HG03575 (cell line): ENCODE data around the gene NELFB.
"Not testable (repeated sequence)": the region's sequence is repeated elsewhere in the genome, so short reads cannot be mapped to it uniquely, and the experiment has no call there.

Source experiments
- ATAC-seq: cut with Tn5 transposase; IDR thresholded peaks from one replicate; pipeline ENCODE4 v1.9.1; 2021; ENCODE audit not compliant: unreplicated experiment, insufficient number of reproducible peaks, low FRiP score; ENCODE audit errors: extremely low read depth

The NELFB gene

DNA sequence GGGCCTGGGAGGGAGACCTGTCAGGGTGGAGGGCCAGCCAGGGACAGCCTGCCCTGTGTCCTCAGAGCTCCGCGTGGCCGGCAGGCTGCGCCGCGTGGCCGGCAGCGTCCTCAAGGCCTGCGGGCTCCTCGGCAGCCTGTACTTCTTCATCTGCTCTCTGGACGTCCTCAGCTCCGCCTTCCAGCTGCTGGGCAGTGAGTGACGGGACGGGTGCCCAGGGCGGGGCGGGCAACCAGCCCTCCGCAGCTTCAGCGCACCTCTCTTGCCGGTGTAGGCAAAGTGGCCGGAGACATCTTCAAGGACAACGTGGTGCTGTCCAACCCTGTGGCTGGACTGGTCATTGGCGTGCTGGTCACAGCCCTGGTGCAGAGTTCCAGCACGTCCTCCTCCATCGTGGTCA lies 22.6 kb upstream of the NELFB start:
- no peak for ATAC-seq

DNA sequence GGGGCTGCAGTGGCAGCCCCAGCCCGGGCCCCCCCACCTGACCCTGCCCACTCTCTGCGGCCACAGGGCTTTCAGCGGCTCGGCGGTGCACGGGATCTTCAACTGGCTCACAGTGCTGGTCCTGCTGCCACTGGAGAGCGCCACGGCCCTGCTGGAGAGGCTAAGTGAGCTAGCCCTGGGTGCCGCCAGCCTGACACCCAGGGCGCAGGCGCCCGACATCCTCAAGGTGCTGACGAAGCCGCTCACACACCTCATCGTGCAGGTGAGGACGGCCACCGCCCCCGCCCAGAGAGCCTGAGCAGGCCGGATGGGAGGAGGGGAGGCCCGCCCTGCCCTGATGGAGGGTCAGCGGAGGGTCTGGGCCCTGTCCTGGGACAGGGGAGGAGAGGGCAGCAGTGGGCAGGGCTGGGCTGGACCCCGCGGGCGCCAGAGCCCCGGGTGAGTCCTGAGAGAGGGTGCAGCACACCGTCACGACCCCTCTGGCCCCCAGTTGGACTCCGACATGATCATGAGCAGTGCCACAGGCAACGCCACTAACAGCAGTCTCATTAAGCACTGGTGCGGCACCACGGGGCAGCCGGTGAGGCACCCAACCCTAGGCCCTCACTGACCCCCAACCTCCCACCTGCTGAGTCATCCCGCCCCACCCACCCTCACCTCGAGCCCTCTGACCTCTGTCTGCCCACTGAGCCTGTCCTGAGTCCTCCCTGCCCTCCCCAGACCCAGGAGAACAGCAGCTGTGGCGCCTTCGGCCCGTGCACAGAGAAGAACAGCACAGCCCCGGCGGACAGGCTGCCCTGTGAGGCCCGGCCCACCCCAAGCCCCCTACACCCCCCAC lies 21.8 kb upstream of the NELFB start:
- no peak for ATAC-seq

DNA sequence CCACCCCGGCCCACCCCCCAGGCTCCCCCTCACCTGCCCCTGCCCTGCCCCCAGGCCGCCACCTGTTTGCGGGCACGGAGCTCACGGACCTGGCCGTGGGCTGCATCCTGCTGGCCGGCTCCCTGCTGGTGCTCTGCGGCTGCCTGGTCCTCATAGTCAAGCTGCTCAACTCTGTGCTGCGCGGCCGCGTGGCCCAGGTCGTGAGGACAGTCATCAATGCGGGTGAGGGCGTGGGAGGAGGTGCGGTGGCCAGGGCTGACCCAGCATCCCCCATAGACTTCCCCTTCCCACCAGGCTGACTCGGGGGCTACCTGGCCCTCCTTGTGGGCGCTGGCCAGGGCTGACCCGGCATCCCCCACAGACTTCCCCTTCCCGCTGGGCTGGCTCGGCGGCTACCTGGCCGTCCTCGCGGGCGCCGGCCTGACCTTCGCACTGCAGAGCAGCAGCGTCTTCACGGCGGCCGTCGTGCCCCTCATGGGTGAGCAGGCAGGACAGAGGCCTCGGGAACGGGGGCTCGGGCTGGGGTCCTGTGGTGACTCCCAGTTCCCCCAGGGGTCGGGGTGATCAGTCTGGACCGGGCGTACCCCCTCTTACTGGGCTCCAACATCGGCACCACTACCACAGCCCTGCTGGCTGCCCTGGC lies 21.0 kb upstream of the NELFB start:
- no peak for ATAC-seq

DNA sequence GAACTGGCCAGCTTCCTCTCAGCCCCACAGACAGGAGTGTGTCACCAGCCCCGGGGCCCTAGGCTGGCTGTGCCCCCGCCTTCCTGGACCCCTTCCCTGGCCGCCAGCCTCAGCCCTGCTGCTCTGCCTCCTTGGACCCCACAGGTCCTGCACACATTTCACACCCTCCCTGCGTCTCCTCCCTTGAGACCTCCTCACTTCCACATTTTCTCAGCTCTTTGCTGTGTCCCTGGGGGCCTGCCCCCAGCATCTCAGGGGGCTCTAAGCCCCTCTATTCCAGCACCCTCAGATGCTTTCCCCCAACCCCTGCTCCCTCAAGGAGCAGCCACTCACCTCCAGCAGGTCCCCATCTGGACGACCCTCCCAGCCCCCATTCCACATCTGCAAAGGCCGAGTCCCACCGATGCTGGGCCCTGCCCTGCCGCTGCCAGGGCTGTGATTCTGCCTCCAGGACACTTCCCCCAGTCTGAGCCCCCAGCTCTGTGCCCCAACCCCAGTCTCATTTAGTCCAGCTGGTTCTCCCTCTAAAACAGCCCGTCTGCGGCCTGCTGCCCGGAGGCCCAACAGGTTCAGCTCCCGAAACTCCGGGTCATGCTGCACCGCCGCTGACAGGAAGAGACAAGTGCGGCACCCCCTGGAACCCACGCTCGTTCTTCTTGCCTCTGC lies 20.2 kb upstream of the NELFB start:
- no peak for ATAC-seq

DNA sequence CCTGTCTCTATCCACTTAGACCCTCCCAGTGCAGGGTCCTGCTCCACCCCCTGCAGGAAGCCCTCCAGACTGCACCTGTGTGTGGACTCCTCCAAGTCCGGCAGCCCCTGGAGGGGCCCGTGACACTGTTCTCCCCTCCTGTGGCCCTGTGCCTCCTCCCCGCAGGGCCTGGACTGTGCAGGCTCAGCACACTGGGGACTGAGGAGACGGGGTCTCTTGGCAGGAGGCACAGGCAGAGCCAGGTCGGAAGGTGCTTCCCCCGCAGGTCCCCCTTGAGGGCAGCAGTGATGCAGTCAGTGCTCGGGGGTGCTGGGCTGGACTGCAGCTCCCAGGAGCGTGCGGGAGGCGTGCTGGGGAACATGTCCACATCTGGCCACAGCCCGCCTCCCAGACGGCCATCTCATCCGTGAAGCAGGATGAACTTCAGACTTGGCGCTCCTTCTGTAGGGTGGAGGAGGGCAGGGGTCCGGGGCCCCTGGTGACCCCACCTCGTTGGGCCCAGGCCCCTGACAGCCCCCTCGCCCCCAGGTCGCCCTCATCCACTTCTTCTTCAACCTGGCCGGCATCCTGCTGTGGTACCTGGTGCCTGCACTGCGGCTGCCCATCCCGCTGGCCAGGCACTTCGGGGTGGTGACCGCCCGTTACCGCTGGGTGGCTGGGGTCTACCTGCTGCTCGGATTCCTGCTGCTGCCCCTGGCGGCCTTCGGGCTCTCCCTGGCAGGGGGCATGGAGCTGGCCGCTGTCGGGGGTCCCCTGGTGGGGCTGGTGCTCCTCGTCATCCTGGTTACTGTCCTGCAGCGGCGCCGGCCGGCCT lies 19.5 kb upstream of the NELFB start:
- ATAC-seq: no peak

DNA sequence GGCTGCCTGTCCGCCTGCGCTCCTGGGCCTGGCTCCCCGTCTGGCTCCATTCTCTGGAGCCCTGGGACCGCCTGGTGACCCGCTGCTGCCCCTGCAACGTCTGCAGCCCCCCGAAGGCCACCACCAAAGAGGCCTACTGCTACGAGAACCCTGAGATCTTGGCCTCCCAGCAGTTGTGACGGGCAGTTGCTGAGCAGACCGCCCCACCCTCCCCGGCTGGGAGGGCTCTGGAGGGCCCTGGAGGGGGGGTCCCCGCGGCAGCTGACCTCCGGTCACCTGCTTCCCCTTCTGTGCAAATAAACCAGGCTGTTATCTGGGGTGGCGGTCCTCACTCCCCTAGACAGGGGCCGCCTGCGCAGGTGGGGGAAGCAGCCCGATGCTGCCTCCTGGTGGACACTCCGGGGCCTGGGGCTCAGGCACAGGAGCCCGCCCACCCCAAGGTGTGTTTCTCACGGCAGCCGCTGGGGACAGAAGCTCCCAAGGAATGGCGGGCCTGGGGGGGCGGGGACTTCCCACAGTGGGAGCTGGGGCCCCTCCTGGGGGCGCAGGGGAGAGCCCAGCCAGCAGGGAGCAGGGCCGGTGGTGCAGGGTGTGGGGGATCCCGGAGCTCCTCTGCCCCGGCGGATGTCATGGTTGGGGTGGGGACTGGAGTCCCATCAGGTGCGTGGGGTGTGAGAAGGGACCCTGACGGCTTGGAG lies 18.7 kb upstream of the NELFB start:
- ATAC-seq: no peak

DNA sequence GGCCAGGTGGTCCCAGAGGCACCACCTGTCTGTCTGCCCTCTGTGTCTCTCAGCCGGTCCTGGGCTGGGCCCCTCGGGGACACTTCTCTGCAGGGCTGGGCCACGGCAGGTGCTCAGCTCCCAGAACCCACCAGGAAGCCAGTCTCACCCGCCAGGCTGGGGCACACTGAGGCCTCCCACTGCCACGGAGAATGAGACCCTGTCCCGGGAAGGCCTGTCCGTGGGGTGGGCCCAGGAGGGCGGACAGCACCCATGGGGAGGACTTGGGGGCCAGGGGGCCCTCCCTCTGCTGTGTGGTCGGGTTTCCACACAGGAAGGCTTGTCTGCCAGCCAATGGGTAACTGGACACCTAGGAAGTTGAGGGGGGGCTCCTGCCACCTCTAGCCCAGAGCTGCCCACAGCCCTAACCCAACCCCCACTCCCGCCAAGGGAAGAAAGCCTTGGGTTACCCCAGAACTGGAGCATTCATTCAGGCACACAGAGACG lies 18.1 kb upstream of the NELFB start:
- ATAC-seq: no peak

DNA sequence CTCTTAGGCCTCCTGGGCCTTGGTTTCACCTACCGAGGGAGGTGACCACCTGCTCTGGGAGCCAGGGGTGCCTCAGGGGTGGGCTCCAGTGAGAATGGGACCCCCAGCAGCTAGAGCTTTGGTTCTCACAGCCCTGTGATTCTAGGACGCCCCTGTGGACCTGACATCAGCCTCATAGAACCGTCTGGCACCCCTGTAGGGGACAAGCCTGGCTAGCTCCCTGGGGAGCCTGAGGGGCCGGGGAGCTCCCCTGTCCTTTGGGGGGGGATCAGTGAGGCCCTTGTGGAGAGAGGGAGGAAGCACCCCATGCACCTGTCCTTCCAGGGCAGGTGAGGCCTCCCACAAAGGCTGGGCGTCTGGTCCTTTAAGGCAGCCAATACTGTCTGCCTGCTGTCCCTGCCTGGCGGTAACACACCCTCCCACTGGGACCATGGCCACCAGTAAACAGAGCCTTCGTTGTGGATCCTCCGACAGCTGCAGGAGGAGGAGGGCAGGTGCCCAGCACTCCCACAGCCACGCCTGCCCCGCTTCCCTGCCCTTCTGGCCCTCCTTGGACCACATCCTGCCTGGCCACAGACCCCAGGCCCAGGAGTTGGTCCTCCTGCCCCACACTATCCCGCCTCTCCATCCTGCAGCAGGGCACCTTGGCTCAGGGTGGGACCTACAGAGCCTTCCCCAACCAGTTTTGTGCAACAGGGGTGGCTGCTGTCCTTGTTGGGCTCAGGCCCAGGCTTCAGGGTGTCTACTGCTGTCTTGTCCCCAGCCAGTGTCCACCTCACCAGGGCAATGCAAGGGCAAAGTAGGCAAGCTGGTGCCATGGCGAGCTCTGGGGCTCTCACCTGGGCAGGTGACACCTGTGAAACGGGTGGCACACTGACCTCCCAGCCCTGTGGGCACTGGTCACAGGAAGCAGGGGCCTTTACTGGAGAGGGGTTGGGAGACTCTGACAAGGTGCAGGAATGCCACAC lies 17.1 kb upstream of the NELFB start:
- no peak for ATAC-seq

DNA sequence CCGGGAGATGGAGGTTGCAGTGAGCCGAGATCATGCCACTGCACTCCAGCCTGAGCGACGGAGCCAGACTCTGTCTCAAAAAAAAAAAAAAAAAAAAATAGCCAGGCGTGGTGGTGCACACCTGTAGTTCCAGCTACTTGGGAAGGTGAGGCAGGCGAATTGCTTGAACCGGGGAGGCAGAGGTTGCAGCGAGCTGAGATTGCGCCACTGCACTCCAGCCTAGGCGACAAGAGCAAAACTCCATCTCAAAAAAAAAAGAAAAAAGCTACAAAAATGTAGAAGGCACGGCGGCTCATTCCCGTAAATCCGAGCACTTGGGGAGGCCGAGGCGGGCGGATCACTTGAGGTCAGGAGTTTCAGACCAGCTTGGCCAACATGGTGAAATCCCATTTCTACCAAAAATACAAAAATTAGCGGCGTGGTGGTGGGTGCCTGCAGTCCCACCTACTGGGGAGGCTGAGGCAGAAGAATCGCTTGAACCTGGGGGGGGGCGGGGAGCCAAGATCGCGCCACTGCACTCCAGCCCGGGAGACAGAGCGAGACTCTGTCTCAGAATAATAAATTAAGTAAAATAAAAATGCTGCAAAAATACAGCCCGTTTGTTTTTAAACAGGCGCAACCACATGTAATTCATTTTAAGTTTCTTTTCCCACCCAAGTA lies 15.5 kb upstream of the NELFB start:
- not testable (repeated sequence) for ATAC-seq

DNA sequence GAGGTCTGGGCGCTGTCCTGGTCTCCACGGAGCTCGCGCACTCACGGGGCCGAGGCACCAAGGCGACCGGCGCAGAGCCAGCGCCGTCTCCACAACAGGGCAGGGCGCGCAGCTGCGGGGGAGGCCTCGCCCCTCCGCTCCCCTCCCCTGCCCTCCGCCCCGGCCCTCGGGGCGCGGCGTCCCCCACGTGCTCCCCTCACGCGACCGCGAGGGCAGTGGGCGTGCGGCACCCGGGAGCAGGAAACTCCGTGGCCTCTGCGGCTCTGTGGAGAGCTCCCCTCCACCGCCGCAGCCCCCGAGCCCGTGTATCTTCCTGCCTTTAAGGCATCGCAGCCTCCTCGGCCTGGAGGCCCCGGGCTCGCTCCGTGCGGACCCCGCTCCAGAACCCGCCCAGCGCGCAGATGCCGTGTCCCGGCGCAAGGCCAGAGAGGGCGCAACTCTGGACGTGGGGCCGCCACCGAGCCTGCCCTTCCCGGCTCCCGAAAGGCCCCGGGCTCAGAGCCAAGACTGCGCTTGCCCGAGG lies 14.7 kb upstream of the NELFB start:
- ATAC-seq: peak; percentile 8

DNA sequence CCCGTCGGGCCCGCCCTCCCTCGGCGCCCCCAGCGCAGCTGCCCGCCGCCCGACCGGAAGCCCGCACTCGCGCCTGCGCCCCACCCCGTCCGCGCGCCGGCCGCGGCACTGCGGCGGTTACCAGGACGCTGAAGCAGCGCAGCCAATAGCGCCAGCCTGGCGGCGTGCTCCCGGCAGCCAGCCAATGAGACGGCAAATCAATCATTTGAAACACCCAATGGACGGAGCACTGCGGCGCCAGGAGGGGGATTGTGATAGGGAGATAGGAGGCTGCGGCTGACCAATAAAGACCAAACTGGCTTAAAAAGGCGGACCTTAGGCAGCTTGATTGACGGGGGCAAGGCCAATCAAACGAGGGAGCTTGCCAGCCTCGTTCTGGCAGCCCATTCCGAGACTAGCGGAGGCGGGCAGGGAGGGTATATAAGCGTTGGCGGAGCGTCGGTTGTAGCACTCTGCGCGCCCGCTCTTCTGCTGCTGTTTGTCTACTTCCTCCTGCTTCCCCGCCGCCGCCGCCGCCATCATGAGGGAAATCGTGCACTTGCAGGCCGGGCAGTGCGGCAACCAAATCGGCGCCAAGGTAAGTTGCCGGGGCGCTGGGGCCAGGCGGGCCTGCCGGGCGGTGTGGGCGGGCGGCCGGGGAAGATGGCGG lies 14.2 kb upstream of the NELFB start, which contains the start of gene TUBB4B:
TUBB4B (plus strand) TSS at position 447 of the 649 bp plus-strand sequence; CDS start at position 521, 74 bp downstream.
- ATAC-seq: peak; percentile 61

DNA sequence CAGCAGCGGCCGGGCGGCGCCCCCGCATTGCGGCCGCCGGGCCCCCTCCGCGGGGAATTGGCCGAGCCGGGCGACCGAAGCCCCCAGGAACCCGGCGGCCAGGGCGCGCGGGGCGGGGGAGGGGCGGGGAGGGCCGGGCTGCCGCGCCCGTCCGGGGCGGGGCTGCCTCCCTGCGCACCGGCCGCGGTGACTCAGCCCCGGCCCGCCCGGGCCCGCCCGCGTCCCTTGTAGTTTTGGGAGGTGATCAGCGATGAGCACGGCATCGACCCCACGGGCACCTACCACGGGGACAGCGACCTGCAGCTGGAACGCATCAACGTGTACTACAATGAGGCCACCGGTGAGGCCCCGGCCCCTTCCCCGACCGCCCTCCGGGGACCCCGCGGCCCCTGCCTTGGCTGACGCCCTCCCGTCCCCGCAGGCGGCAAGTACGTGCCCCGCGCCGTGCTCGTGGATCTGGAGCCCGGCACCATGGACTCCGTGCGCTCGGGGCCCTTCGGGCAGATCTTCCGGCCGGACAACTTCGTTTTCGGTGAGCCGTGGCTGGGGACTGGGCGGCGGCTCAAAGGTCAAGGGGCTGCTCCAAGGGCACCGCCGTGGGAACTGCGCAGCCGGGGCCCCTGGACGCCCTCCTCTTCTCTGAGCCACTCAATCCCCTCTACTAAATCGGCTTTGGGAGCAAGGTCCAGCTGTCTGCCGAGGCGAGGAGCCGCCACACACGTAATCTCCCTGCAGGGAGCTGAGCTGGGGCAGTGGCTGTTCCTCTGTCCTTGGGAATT lies 13.4 kb upstream of the NELFB start:
- ATAC-seq: no peak

DNA sequence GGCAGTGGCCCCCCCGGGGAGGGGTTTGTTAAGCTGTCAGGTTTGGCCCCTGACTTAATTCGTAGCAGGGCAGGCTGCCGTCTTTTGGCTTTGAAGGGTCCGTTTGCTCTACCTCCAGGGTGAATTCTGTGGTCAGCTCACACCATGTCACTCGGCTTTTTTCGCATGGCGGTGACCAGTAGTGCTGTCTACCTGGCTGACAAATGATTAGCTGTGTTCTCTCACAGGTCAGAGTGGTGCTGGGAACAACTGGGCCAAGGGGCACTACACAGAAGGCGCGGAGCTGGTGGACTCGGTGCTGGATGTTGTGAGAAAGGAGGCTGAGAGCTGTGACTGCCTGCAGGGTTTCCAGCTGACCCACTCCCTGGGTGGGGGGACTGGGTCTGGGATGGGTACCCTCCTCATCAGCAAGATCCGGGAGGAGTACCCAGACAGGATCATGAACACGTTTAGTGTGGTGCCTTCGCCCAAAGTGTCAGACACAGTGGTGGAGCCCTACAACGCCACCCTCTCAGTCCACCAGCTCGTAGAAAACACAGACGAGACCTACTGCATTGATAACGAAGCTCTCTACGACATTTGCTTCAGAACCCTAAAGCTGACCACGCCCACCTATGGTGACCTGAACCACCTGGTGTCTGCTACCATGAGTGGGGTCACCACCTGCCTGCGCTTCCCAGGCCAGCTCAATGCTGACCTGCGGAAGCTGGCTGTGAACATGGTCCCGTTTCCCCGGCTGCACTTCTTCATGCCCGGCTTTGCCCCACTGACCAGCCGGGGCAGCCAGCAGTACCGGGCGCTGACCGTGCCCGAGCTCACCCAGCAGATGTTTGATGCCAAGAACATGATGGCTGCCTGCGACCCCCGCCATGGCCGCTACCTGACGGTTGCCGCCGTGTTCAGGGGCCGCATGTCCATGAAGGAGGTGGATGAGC lies 12.6 kb upstream of the NELFB start:
- ATAC-seq: no peak

DNA sequence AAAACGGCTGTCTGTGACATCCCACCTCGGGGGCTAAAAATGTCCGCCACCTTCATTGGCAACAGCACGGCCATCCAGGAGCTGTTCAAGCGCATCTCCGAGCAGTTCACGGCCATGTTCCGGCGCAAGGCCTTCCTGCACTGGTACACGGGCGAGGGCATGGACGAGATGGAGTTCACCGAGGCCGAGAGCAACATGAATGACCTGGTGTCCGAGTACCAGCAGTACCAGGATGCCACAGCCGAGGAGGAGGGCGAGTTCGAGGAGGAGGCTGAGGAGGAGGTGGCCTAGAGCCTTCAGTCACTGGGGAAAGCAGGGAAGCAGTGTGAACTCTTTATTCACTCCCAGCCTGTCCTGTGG lies 11.9 kb upstream of the NELFB start:
- ATAC-seq: not testable (repeated sequence)
